Keratinocyte (primary cell): ENCODE results near the gene ALOX5. TPM values are rescaled to one million over a fixed set of nuclear protein-coding genes. Genes with fewer than 3 reads are reported as not detected.

Source experiments
- DNase-seq: peaks from one replicate; pipeline ENCODE4 v3.0.0-alpha.2; 2011; ENCODE audit warnings: low read depth, missing footprints, low spot score
- FAIRE-seq: peaks from 2 replicates; lab custom pipeline; 2011; peaks lifted over from hg19 to GRCh38; lab: Jason Lieb, UNC
- H2AFZ ChIP-seq: 2 replicates; pipeline ENCODE4 v1.6.0; 2012; ENCODE audit warnings: low read length, control low read depth, inconsistent platforms; ENCODE audit not compliant: control insufficient read depth
- H3K27ac ChIP-seq: 2 replicates; pipeline ENCODE4 v1.5.1; 2011; ENCODE audit warnings: low read length; ENCODE audit not compliant: control insufficient read depth, insufficient read depth
- H3K27me3 ChIP-seq: 3 replicates; pipeline ENCODE4 v1.6.0; 2011; ENCODE audit warnings: low read length; ENCODE audit not compliant: control insufficient read depth, insufficient read depth; ENCODE audit errors: extremely low read depth
- H3K36me3 ChIP-seq, 2 experiments: 2 replicates in 1 of 2; 3 replicates in 1 of 2; pipeline ENCODE4 v1.5.1; 2011; ENCODE audit warnings: low read length in 2 of 2, mild to moderate bottlenecking in 1 of 2; ENCODE audit not compliant: control insufficient read depth in 2 of 2, insufficient read depth in 2 of 2; ENCODE audit errors: extremely low read depth in 1 of 2
- H3K4me1 ChIP-seq: 3 replicates; pipeline ENCODE4 v1.5.1; 2011; ENCODE audit warnings: low read length; ENCODE audit not compliant: control insufficient read depth, insufficient read depth; ENCODE audit errors: extremely low read depth
- H3K4me2 ChIP-seq: 3 replicates; pipeline ENCODE4 v1.6.0; 2011; ENCODE audit warnings: low read depth, low read length; ENCODE audit not compliant: control insufficient read depth, insufficient read depth; ENCODE audit errors: extremely low read depth
- H3K4me3 ChIP-seq, 3 experiments: fragments of 200-600 bp in 1 of 3; sonication (generic) in 1 of 3; 2 replicates in 2 of 3; 3 replicates in 1 of 3; pipeline ENCODE4 v1.5.1; 2011 to 2016; ENCODE audit warnings: low read length in 3 of 3, mild to moderate bottlenecking in 3 of 3, control low read depth in 2 of 3, inconsistent platforms in 1 of 3, low read depth in 1 of 3, mixed read lengths in 1 of 3, mixed run types in 1 of 3, moderate library complexity in 1 of 3; ENCODE audit not compliant: control insufficient read depth in 2 of 3, insufficient read depth in 2 of 3; ENCODE audit errors: extremely low read depth in 1 of 3
- H3K79me2 ChIP-seq: 2 replicates; pipeline ENCODE4 v1.6.0; 2012; ENCODE audit warnings: low read length; ENCODE audit not compliant: control insufficient read depth, insufficient read depth
- H3K9ac ChIP-seq: 3 replicates; pipeline ENCODE4 v1.6.0; 2011; ENCODE audit warnings: low read length; ENCODE audit not compliant: control insufficient read depth, insufficient read depth; ENCODE audit errors: extremely low read depth
- H3K9me1 ChIP-seq: 3 replicates; pipeline ENCODE4 v1.6.0; 2011; ENCODE audit warnings: low read length; ENCODE audit not compliant: control insufficient read depth, insufficient read depth; ENCODE audit errors: extremely low read depth
- H3K9me3 ChIP-seq: 2 replicates; pipeline ENCODE4 v1.5.1; 2012; ENCODE audit warnings: low read depth, low read length; ENCODE audit not compliant: control insufficient read depth
- H4K20me1 ChIP-seq: 3 replicates; pipeline ENCODE4 v1.6.0; 2011; ENCODE audit warnings: low read length; ENCODE audit not compliant: control insufficient read depth, insufficient read depth; ENCODE audit errors: extremely low read depth
- CTCF ChIP-seq, 3 experiments: IDR thresholded peaks in 1 of 3; conservative IDR thresholded peaks in 1 of 3; optimal IDR thresholded peaks in 1 of 3; 2 replicates in 2 of 3; 3 replicates in 1 of 3; pipeline versions ENCODE3 to v1.5.1; 2011; ENCODE audit warnings: low read length in 3 of 3, mild to moderate bottlenecking in 3 of 3, moderate library complexity in 2 of 3, control low read depth in 1 of 3, inconsistent platforms in 1 of 3; ENCODE audit not compliant: insufficient read depth in 2 of 3; ENCODE audit errors: extremely low read depth in 1 of 3
- EZH2 ChIP-seq: IDR thresholded peaks from one replicate; pipeline ENCODE4 v1.6.1; 2012; ENCODE audit warnings: inconsistent platforms, mild to moderate bottlenecking, low read length, moderate library complexity
- dilution Hi-C: fragments of 300-500 bp; cut with MboI; formaldehyde crosslinking; loops from one replicate; pipeline ENCODE4 v1.7.0; 2020; ENCODE audit warnings: low sequenced_read_pairs; ENCODE audit not compliant: extremely low pct_ligation_motif_present
- polyA plus RNA-seq, 5 experiments: library from polyadenylated mRNA; depleted of rRNA in 3 of 5; stranded (reverse) in 3 of 5; stranded (forward) in 1 of 5; unstranded in 1 of 5; fragments of >200 nt; gene quantifications; 1 replicate in 1 of 5; 2 replicates in 3 of 5; 3 replicates in 1 of 5; pipeline versions ENCODE4 v1.2.1 to v1.2.3, GENCODE V29; 2011 to 2012; ENCODE audit warnings: missing spikeins in 2 of 5, low read depth in 1 of 5, low replicate concordance in 1 of 5

ALOX5 gene
- polyA plus RNA-seq, 1 donor (not counting 4 experiments of a cell fraction or from before 2014, with no cell fraction given), result not detected

- no peak overlapping the region for H3K4me2 ChIP-seq
- no peak overlapping the region for H3K4me3 ChIP-seq
- peaks cover 19% of the 10 kb centered on the region for H3K27me3 ChIP-seq
- no peaks in the 10 kb centered on the region for H3K36me3 ChIP-seq
- no peak overlapping the region for H3K27ac ChIP-seq
- no peaks in the 10 kb centered on the region for H3K9me1 ChIP-seq
- no peak overlapping the region for H3K9ac ChIP-seq
- H2AFZ ChIP-seq, result no peak overlapping the region
- dilution Hi-C loops, result no loop called here
- no peaks in the 10 kb centered on the region for H4K20me1 ChIP-seq
- H3K79me2 ChIP-seq, result no peaks in the 10 kb centered on the region
- no peaks in the 10 kb centered on the region for H3K9me3 ChIP-seq
- FAIRE-seq, result no peak
- no peak for DNase-seq
- peaks cover 8% of the 10 kb centered on the region for H3K4me1 ChIP-seq
- TF ChIP-seq EZH2 (no peak), CTCF (optimal IDR thresholded peaks at IDR 0.05 in 1 of 3, IDR thresholded peaks at IDR 0.05 in 1 of 3, conservative IDR thresholded peaks at IDR 0.05 in 1 of 3; ENCODE audit: extremely low read depth in 1 of 3, insufficient read depth in 2 of 3, low read length in 3 of 3) (no peak)
Observed at GRCh38 chr10:45378914-45379726, 5.1 kb downstream of the ALOX5 start.

GRCh38 chr10:45379891-45380540, 6.0 kb downstream of the ALOX5 start:
- Histone ChIP-seq H3K79me2 (no peaks in the 10 kb centered on the region), H3K4me2 (no peak overlapping the region), H3K4me1 (no peaks in the 10 kb centered on the region), H3K4me3 (no peak overlapping the region), H3K9me3 (no peaks in the 10 kb centered on the region), H3K9me1 (no peaks in the 10 kb centered on the region), H3K27ac (no peak overlapping the region), H3K9ac (no peak overlapping the region), H2AFZ (no peak overlapping the region), H3K36me3 (no peaks in the 10 kb centered on the region), H4K20me1 (no peaks in the 10 kb centered on the region), H3K27me3 (peaks cover 10% of the 10 kb centered on the region)
- TF ChIP-seq CTCF (optimal IDR thresholded peaks at IDR 0.05 in 1 of 3, IDR thresholded peaks at IDR 0.05 in 1 of 3, conservative IDR thresholded peaks at IDR 0.05 in 1 of 3; ENCODE audit: extremely low read depth in 1 of 3, insufficient read depth in 2 of 3, low read length in 3 of 3), result no peak
- no peak for TF ChIP-seq EZH2
- dilution Hi-C loops, result no loop called here
- FAIRE-seq (no peak), DNase-seq (no peak)
